Measurements from ENCODE around the gene PWWP2A.

PWWP2A gene

DNA sequence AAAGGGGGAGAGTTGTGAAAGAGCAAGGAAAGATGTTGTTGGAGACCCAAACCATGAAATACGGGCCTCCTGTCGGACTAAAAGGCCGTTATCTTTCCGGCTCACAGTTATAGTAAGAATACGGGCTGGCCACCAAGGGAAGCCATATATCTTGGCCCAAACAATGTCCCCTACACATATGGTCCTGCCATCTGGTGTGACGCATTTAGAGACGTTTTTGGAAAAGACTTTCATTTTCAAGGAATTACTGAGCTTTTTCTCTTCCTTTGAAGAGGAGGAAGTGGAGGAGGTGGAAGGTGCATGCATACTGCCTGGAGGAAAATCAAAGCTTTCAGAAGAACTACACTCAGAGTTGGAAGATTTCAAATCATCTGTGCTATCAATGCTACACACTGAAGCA is 26.7 kb downstream of the PWWP2A start:
- TF ChIP-seq, protein P1, sequence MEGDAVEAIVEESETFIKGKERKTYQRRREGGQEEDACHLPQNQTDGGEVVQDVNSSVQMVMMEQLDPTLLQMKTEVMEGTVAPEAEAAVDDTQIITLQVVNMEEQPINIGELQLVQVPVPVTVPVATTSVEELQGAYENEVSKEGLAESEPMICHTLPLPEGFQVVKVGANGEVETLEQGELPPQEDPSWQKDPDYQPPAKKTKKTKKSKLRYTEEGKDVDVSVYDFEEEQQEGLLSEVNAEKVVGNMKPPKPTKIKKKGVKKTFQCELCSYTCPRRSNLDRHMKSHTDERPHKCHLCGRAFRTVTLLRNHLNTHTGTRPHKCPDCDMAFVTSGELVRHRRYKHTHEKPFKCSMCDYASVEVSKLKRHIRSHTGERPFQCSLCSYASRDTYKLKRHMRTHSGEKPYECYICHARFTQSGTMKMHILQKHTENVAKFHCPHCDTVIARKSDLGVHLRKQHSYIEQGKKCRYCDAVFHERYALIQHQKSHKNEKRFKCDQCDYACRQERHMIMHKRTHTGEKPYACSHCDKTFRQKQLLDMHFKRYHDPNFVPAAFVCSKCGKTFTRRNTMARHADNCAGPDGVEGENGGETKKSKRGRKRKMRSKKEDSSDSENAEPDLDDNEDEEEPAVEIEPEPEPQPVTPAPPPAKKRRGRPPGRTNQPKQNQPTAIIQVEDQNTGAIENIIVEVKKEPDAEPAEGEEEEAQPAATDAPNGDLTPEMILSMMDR (IDR thresholded peaks at IDR 0.05) = no peak

DNA sequence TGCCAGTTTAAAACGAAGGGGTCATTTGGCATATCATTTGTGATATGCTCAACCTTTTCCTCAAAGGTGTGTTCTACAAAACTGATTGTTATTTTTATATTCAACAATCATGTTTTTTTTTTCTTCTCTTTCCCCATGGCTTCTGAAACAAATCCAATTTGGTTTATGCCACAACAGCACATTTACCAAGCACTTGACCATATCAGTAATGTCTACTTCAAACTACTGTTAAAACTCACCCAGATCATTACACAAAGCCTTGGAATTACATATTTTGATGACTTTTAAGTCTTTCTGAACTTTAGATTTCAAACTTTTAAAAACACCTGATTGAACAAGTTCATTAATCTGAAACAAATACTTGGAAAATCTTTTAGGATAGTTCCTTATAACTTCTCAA is 29.2 kb downstream of the PWWP2A start:
- TF ChIP-seq, protein P1 (IDR thresholded peaks at IDR 0.05) = no peak

DNA sequence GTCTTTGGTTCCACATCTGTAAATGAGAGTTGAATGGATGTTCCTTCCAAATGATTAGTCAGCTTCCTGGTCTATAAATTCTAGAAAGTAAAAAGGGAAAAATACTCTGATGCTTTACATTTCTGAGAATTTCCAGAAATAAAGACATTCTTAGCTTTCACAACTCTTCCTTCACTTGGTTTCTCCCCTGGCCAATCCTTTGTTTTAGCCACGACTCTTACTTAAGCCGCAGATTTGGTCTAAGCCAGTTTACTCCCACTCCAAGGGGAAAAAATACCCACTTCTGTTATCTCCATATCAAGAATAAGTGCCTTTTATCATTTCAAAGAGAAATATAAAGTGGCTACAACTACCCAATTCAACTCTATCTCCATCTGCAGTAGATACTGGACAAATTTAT is 29.7 kb downstream of the PWWP2A start:
- TF ChIP-seq, protein P1 (IDR thresholded peaks at IDR 0.05) = no peak

DNA sequence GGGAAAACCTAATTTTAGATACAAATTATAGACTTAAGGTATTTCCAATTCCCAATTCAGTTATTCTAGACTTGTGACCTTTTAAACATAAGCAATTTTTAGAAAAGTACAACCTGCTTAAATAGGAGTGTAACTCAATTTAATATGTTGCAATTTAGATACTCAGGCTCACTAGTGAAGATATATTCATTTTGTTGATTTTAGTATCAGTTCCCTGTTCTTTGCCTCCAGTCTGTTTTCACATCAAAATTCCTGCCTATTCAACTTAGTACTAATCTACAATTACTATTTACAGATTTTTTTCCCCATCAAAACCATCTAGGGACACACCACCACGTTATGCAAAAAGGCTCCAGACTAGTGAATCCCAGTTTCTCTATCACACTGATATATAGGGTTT is 30.4 kb downstream of the PWWP2A start:
- TF ChIP-seq, protein P1 (IDR thresholded peaks at IDR 0.05) = no peak

DNA sequence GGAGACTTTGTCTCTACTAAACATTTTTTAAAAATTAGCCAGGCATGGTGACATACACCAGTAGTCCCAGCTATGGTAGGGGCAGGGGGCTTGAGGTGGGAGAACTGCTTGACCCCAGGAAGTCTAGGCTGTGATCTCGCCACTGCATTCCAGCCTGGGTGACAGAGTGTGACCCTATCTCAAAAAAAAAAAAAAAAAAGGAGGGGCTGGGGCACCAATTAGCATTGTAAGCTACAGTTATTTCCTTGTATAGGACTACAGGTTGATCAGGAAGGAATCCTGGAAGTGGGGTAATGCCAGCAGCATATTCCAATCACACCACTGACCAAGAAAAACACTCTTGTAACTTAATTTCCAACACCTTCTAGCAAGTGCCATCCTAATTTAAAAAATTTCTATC is 32.1 kb downstream of the PWWP2A start:
- TF ChIP-seq, protein P1 (IDR thresholded peaks at IDR 0.05) = no peak

DNA sequence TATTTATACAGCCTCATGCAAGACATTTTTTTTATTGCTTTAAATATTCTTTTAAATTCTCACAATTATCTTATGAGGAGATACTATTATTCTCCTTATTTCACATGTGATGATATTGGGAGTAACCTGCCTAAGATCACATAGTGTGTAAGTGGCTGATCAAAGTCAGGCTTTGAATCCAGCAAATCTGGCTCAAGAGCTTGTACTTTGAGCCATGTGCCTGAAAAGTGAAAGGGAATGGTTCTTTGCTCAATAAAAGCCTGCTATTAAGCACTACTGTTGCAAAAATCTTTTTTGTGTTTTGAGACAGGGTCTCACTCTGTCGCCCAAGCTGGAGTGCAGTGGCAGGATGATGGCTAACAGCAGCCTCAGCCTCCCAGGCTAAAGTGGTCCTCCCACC is 35.1 kb downstream of the PWWP2A start:
- TF ChIP-seq, protein P1 (IDR thresholded peaks at IDR 0.05) = no peak

DNA sequence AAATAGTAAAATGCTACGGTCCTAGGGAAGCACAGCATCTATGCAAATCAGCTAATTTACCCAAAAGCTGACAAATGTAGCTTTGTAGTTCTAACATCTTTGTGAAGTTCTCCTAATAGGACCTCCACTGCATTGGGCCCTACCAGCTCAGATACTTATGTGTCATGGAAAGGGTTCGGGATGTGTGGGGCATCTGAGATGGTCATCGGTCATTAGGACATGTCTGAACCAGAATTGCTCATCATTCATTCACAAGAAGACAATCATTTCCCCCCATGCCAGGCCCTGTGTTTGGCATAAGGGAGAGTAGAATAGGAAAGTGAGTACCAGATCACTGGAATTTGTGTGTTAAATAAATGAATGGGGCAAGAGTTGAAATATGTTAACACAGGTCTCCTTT is 35.7 kb downstream of the PWWP2A start:
- TF ChIP-seq, protein P1 (IDR thresholded peaks at IDR 0.05) = no peak

Measured in LNCAP (cell line).